Ramos (cell line): ENCODE data around the gene TAF4B.

Experiments
- in situ Hi-C: fragments of 300-500 bp; cut with MboI; formaldehyde crosslinking; loops from one replicate; pipeline ENCODE4 v1.14.3; 2022; ENCODE audit warnings: low sequenced_read_pairs; ENCODE audit not compliant: unreplicated experiment

TAF4B gene

DNA sequence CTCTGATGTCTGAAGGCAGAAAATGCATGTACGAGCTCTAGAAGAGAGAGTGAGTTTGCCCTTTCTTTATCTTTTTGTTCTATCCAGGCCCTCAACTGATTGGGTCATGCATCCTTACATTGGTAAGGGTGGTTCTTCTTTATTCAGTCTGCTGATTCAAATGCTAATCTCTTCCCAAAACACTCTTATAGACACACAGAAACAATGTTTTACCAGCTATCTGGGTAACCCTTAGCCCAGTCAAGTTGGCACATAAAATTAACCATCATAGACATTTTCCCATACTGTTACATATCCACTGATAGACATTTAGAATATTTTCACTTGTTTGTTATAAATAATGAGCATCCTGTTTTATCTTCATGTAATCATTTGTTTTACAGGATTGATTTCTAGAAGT lies 141.2 kb downstream of the TAF4B start:
- in situ Hi-C loops, result no loop called here

DNA sequence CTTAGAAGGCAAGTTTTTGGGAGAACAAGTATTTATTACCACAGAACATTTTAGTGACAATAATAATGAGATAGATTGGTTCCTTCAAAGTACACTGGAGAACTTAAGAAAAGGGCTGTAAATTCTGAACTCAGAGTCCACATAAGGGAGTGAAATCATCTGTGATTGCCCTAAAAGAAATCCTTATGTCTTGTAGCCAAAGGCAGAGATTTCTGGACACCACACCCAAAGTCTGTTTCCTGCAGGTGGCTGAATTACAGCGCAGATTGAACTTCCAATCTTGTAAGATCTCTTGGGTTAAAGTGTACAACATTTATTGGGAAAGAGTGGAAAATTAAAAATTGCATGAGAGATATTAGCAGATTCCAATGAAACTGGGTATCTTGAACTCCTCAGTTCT lies 143.8 kb downstream of the TAF4B start:
- in situ Hi-C loops, result no loop called here

DNA sequence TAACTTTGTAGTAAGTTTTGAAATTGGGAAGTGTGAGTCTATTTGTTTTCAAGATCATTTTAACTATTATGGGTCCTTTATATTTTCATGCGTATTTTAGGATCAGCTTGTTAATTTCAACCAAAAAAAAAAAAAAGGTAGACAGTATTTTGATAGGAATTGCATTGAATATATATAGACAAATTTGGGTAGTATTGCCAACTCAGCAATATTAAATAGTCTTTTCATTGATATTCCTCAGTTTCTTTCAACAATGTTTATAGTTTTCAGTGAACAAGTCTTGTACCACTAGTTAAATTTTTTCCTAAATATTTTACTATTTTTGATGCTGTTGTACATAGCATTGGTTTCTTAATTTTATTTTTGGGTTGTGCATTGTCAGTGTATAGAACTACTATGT lies 149.9 kb downstream of the TAF4B start:
- in situ Hi-C loops, result no loop called here

DNA sequence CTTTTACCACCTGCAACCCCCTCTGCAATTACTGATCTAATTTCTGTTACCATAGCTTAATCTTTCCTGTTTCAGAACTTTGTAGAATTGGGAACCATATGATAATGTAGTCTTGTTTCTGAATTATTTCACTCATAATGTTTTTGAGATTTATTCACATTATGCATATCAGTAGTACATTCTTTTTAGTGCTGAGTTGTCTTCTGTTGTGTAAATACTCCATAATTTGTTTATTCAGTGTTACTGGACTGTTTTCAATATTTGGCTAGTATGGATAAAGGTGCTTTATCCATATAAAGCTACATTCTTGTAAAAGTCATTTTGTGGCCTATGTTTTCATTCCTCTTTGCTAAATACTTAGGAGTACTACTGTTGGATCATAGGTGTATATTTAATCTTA lies 152.5 kb downstream of the TAF4B start:
- in situ Hi-C loops, result no loop called here

DNA sequence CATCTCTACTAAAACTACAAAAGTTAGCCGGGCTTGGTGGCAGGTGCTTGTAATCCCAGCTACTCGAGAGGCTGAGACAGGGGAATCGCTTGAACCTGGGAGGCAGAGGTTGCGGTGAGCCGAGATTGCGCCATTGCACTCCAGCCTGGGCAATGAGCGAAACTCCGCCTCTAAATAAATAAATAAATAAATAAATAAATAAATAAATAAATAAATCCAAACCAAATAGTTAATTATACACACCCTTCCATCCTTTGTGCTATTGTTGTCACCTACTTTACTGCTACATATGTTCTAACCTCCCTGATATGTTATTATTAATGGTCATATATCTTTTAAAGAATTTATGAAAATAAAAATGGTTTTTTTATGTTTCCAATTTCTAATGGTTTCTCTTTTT lies 155.3 kb downstream of the TAF4B start:
- in situ Hi-C loops, result loop anchor here (10.0 kb wide), 1 partner anchor 273 kb away; no protein-coding TSS in a partner anchor

DNA sequence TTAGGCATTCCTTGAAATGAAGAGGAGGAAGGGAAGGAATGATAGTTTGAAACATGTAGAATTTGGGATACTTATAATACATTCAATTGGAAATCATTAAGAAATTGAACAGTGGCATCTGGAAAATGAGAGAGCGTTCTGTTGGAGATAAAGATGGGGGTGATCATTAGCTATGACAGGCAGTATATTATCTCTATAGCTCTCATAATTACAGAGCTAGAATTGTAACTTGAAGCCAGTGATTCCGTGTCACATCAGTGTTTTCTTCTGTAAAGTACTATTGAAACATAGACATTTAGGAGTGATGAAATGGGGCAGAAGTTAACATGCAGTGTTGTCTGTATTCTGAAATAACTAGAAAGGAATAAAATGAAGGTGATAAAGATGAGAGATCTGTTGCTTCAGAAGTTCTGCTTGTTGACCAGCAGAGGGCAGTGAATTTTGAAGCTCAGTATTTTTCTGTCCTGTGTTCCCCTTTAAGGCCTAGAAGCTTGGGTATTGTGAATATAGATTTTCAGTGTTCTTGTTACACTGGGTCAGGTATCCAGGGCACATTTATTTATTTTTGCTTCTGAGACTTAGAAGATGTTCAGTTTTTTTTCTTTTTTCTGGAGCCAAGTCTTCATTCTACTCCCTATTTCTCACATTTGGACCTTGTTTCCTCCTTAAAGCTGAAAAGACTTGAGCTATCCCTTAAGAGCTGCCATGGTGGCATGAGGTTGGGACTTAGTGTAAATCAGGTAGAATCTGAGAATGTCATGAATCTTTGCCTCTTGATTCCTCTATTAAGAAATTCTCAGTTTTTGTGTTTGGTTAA lies 157.4 kb downstream of the TAF4B start:
- in situ Hi-C loops, result loop anchor here (10.0 kb wide), 1 partner anchor 271 kb away; no protein-coding TSS in a partner anchor

DNA sequence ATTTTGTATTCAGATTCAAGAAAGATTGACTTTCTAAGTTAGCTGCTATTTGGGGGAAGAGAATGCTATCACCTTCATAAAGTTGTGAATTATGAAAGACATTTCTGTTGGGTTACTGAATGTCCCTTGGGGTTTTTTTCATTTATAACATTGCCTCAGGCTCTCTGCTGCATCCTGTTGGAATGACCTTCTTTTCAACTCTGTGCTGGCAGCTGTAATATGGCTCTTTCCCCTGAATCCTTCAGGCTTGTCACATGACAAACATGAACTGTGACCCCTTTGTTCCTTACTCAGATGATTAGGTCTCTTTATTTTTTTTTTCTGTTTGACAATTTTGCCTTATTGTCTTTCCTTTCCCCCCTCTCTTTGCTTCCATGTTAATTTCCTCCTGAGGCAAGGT lies 159.8 kb downstream of the TAF4B start:
- in situ Hi-C loops, result loop anchor here (10.0 kb wide), 1 partner anchor 269 kb away; no protein-coding TSS in a partner anchor

DNA sequence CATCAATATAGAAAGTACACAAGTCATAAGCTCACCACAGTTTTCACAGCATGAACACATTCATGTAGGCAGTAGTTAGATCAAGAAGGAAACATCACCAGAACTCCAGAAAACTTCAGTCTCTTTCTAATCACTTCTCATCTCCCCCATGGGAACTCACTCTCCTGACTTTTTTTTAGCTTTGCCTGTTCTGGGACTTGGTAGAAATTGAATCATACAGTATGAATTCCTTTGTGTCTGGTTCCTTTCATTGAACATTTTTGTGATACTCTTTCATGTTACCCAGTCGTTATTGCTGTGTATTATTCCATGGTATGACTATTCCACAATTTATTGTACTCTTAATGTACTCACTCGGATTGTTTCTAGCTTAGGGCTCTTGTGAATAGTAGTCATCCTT lies 160.2 kb downstream of the TAF4B start:
- in situ Hi-C loops, result loop anchor here (10.0 kb wide), 1 partner anchor 268 kb away; no protein-coding TSS in a partner anchor

DNA sequence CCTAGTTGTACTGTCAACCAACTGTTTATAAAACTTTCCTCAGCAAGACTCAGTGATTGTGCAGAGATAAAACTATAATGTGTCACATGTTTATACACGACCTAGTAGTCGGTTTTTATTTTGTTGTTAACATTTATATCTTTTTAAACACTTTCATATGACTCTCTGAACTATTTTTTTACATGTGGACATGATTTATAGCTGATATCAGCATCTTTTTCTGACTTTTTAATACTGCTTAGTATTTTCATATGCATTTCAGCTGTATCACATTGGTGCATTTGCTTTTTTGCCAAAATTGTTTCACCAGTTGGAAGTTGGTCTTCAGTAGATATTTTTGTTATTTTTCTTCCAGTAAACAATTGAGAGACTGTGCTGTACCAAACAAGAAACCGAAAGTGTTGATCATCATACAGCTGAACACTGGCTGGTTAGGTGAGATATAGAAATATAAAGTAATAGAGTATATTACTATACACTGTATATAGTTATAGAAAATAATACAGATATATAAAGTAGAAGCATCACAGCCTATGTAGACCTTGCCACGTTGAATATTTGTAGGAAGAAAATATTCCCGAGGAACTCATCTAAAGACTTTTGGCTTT lies 167.9 kb downstream of the TAF4B start:
- in situ Hi-C loops, result no loop called here

DNA sequence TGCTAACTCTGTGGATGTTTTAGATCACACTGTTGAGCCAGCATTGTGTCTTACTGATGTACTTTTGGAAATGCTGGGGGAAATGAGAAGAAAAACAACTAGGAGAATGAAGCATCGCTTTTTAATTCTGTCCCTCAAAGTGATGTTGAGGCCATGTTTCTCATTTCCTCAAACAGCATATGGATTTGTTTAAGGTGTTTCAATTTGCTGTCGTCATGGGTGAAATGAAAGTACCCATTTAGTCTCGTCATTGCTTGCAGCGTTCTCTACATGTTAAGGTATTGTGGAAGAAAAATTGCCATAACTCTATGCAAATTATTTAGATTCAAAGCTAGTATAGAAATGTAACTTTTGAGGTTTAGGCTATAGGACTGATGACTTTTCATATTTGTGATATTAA lies 170.8 kb downstream of the TAF4B start:
- in situ Hi-C loops, result no loop called here

DNA sequence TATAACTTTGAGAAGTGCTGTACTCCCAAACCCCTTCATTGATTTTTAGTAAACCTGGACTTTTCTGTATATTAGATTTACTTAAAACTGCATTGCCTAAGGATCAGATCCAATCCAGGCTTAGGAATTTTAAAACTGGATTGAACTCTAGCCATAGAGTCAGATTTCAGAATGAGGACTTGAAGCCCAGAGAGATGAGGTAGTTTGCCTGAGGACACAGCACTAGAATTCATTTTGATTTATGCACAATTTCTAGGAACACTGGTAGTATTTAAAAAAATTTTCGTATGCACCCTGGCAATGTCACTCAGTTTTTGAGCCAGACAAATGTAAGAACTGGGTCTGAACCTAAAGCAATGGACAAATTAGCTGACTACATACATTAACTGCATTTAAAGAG lies 177.2 kb downstream of the TAF4B start:
- in situ Hi-C loops, result loop anchor here (10.0 kb wide), 1 partner anchor 241 kb away; no protein-coding TSS in a partner anchor

DNA sequence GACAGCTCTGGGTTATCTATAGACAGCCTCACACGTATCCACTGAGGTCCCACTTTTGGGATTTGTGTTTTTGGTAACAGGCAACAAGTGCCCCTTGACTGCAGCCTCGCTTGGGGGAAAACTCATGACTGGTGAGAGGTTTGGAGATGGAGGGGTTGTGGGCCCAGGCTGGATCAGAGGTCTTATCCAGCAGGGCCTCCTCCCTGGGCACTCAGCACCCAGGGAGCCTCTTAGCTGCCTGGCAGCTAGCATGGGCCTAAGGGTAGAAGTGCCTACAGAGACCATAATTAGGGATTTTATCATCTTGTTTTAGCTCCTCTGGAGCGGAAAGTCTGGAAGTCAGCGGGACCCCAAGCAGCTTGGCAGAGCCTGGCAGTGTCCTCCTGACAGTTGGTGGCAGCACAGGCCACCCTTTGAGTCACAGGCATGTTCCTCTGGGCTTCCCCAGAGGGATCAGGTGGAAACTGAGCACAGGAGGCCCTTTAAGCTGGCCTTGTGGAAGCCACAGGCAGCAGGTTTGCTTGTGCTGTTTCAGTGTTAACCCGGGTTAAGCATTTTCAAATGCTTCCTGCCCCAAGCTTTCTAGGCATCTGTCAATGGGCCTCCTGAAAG lies 179.1 kb downstream of the TAF4B start:
- in situ Hi-C loops, result loop anchor here (10.0 kb wide), 1 partner anchor 240 kb away; no protein-coding TSS in a partner anchor

DNA sequence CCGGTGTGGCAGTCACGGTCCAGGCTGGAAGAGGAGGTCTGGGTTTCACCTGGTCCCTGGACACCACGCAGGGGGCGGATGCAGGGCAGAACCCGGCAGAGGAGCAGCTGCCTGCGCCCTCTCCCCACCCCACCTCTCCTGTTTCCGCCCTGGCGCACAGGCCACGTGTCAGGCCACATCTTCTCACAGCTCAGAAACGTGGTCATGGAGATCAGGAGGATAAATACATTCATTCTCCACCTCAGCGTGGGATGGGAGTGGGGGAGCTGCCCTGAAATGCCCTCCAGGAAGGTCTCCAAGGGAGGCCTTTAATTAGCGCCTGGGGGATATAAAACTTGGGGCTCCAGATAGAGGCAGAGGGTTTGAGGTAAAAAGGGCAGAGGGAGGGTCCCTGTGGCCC lies 180.1 kb downstream of the TAF4B start:
- in situ Hi-C loops, result loop anchor here (10.0 kb wide), 1 partner anchor 238 kb away; no protein-coding TSS in a partner anchor

DNA sequence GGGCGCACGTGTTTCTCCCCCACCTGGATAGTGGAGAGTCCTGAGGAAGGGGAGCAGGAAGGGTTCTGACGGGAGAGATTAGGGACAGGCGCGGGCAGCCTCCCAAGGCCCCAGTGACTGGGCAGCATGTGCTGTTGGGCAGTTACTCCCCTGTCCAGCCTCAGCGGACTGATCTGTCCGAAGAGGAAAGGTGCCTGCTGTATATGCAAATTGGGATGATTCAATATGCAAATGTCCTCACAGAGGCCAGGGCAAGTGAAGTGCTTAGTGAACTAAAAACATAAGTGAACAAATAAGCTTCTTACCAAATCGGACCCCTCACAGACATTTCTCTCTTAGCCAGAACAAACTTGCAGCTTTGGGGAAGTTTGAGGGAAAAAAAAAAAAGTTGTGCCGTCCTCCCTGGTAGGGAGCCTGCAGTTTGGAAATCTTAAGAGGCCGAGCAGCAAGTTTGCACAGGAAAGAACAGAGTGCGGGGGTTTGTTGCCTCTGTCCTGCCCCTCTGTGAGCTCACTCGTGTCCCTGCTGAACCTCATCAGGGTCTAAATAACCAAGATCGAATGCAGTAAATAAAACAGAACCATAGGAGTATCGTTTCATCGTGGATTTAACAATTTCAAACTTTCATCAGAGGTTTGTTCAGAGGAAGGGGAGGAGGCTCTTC lies 180.7 kb downstream of the TAF4B start:
- in situ Hi-C loops, result loop anchor here (10.0 kb wide), 1 partner anchor 238 kb away; no protein-coding TSS in a partner anchor

DNA sequence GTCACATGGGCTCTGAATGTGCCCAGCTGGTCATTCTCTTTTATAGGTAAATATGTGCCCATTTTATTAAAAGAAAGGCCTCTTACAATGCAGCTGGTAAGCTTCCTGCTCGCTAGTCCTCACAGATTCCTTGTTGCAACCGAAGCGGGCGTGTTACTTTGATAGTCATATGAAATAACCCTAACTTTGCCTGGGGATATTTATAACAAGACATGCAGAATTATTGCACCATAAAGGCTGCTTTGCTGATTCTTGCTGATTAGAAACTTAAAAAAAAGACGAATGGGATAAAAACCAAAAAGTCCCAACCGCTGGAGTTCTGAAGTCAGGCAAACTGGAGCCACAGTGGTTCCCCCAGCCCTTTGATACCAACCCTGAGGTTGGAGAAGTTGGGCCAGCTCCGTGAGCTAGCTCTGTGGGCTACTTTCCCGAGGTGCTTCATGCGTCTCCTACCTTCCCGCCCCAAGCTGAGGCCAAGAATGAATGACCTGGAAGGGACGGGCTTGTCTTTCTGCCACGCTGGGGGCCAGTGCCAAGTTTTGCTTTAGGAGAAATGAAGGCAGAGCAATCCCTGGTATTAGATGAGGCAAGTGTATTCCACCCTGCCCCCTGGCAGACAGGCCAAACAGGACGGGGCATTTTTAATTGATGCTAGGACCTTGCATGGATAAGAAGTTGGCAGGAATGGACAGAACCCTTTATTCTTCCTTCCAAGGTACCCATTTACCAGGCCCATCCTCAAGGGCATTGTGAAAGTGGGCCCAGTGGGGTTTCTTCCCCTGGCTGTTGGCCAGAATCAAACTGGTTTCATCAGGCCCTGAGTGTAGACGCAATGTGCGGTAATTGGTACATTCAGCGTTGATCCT lies 181.7 kb downstream of the TAF4B start:
- in situ Hi-C loops, result loop anchor here (10.0 kb wide), 1 partner anchor 237 kb away; no protein-coding TSS in a partner anchor

DNA sequence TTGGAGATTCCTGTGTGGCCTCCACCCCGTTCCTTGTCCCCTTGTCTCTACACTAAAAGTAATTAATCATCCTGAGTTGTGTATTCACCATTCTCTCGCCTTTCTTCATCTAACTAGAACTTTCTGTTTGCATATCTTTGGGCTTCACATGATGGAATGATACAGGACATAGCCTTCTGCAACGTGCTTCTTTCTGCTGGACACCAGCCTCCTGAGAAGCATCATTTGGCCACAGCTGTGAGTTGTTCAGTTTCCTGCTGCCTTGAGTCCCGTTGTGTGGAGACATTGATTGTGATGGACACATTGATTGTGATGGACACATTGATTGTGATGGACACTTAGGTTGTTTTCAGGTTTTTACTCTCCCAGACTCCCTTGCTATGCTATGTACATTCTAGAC lies 182.8 kb downstream of the TAF4B start:
- in situ Hi-C loops, result loop anchor here (10.0 kb wide), 1 partner anchor 236 kb away; no protein-coding TSS in a partner anchor

DNA sequence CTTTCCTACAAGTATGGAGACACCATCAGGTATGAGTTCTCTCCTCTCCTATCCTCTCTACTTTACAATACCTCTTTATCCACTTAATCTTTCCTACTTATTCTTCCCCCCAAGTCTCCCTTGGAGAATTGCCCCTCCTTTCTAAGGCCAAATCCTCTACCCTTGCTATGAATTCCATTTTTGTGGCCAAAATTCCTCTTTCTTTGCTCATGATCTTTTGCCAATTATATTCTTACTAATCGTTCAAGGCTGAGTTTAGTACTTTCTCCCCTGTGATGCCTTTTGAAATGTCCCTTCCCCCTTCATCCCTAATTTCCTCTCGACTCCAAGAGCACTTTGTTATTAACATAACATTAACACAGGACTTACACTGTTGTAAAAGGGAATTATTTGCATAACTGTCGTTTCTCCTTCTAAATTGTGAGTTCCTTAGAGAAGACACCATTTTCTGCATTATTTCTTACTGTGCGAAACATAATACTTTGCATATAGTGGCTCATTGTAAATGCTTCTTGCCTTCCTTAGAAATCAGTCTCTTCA lies 188.7 kb downstream of the TAF4B start:
- in situ Hi-C loops, result no loop called here

DNA sequence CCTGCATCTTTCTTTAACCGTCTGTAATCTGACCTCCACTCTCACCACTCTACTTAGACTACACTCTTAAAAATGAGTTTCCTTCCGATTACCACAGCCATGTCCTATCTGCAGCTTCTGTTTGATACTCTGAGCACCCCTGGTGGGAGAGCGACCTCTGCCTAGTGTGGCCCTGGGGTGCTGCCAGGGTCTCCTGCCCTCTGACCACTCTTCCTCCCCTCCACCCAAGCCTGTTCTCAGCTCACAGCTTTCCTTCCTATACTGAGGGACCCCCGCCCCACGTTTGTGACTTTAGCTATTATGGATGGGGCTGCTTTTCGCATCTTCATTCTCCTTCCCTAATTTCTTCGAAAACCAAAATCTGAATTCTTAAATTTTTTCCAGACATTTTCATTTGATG lies 189.4 kb downstream of the TAF4B start:
- in situ Hi-C loops, result no loop called here

DNA sequence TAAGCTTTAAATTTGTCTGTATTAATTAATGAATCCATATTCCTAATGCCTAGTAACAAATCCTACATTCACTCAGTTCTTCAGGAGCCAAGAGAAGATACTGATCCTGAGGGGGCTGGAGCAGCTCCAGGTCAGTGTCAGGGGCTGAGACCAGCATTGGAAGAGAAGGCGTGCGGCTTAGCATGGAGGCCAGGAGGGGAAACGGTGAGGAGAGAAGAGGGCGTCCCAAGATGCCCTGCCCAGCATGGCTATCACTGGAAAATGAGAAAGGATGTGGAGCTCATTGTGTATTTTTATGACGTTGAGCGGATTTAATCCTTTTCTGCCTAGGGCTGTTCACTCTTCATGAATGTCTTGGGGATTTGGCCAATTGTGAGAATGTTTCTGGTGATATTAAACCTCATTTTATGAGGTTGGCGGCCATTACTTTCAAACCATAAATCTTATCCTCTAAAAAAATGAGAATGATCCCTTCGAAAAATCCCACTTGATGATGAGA lies 190.5 kb downstream of the TAF4B start:
- in situ Hi-C loops, result no loop called here
